GM19238 (cell line): Measurements from ENCODE around the gene GOLGA6L2.
"Not testable (repeated sequence)": the region's sequence is repeated elsewhere in the genome, so short reads cannot be mapped to it uniquely, and the experiment has no call there.

Experiments
- DNase-seq: peaks from one replicate; pipeline ENCODE4 v3.0.0; 2011; ENCODE audit warnings: low spot score; ENCODE audit not compliant: insufficient read length

GOLGA6L2 gene

GRCh38 chr15:23447107-23447500 is at the start of gene GOLGA6L2:
GOLGA6L2 (minus strand) TSS chr15:23447243; CDS start chr15:23447181, 62 bp downstream.
- no peak for DNase-seq

GRCh38 chr15:23484870-23485269 is 37.8 kb upstream of the GOLGA6L2 start:
- DNase-seq, result no peak

- DNase-seq, result no peak
Measured at GRCh38 chr15:23483821-23484299, 36.8 kb upstream of the GOLGA6L2 start.

DNA sequence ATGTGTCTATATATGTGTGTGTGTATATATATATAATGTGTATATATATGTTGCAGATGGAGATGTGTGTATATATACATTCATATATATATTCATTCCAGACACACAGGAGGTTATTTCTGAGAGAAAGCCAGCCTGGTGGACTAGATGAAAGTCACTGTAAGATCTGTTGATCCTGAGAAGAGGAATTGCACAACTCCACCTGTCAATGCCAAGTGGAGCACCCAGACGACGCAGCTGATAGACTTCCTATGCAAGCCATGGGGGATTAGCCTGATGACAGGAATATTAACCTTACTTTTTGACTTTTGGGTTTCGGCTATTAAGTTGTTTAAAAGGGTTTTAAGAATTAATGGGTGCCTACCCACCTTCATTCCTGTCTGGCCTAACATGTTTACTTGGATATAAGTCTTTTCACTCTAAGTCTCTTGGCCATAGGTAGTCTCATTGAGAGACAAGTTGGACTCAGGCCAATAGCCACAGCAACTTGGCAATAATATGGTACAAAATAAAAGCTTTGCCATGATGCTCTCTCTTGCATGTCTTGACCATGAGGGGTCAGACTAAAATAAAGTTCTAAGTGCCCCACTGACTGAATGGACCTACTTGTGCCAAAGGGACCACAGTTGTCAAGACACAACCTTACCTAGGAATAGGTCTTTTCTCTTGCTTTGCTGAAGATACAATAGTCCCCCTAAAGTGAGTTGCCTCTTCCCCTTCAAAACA is 35.9 kb upstream of the GOLGA6L2 start:
- no peak for DNase-seq

GRCh38 chr15:23482228-23482627 is 35.2 kb upstream of the GOLGA6L2 start:
- no peak for DNase-seq

DNA sequence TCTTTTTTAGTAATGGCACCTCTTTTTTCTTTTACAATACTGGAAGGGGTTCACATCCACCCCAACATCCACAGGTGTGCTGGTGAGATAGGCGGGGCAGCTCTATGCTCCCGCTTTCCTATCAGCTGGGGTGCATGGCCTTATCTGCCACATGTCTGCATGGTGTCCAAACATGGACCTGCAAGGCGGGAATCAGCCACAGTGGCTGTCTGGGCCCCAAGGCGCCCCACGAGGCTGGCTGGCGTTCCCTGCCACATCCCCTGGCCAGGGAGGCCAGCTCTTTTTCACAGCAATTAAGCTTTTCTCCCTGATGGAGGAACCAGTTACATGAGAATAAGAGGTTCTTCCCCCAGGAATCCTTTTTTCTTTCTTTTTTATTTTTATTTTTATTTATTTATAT is 30.9 kb upstream of the GOLGA6L2 start:
- DNase-seq, result no peak

DNA sequence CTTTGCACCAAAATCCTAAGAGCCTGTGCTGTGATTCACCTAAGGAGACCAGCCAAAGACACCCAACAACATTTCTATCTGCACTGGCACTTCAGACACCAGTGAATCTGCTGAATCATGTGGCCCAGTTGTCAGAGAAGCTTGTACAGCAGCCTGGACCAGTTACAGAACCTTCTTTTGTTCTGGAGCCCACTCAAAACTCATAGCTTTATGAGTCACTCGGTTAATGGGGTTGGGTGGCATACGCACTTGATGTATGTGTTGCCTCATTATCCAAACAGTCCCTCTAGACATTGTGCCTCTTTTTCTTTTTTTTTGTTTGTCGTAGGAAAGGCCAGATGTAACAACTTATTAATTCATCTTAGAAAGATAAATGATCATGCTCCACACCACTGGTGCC is 25.6 kb upstream of the GOLGA6L2 start:
- DNase-seq, result no peak

DNA sequence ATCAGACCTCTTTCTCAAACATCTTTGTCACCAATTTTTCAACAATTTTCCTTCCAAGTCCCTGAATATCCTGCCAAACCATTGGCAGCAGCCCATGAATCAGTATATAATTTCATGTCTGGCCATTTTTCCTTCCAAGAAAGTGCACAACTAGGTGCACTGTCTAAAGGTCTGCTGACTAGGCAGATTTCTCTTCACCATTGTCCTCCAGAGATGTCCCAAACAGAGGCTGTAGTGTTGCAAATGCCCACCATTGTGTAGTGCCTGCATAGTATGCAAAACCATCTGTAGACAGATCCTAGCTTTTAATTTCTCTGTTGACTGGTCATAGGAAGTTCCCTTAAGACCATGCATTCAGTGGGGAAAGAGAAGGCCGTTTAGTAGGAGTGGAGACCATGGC is 25.0 kb upstream of the GOLGA6L2 start:
- no peak for DNase-seq

GRCh38 chr15:23467110-23467600 is 20.1 kb upstream of the GOLGA6L2 start:
- no peak for DNase-seq

GRCh38 chr15:23457890-23458289 is 10.8 kb upstream of the GOLGA6L2 start:
- DNase-seq, result no peak

- DNase-seq, result no peak
Measured at GRCh38 chr15:23446215-23447106, 582 bp downstream of the GOLGA6L2 start.

DNA sequence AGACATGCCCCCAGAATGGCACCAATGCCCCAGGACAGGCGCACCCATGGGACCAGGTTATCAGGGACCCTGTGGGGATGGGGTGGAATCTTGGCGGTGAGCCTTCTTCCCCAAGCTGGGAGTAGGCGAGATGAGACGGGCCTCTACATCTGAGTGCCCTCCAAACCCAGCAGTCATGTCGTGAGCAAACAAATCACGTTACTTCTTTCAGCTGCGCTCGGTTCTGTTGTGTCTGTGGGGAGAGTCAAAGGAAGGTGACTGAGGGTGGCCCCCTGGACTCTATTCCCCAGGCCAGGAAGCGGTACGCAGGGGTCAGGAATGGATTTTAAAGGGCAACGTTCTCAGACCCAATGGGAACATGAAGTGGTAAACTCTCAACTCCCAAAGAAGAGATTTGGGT is 2.8 kb downstream of the GOLGA6L2 start:
- DNase-seq, result no peak

DNA sequence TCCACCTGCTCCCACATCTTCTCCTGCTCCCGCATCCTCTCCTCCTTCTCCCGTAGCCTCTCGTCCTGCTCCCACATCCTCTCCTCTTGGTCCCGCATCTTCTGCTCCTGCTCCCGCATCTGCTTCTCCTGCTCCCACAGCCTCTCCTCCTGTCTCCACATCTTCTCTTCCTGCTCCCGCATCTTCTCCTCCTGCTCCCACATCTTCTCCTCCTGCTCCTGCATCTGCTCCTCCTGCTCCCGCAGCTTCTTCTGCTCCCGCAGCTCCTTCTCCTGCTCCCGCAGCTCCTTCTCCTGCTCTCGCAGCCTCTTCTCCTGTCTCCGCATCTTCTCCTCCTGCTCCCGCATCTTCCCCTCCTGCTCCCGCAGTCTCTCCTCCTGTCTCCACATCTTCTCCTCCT is 5.8 kb downstream of the GOLGA6L2 start:
- no peak for DNase-seq

DNA sequence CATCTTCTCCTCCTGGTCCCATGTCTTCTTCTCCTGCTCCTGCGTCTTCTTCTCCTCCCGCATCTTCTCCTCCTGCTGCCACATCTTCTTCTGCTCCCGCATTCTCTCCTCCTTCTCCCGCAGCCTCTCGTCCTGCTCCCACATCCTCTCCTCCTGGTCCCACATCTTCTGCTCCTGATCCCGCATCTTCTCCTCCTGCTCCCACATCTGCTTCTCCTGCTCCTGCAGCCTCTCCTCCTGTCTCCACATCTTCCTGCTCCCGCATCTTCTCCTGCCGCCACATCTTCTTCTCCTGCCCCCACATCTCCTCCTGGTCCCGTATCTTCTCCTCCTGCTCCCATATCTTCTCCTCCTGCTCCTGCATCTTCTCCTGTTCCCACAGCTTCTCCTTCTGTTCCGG is 6.4 kb downstream of the GOLGA6L2 start:
- no peak for DNase-seq

- DNase-seq, result no peak
Measured at GRCh38 chr15:23439513-23439912, 7.5 kb downstream of the GOLGA6L2 start.

GRCh38 chr15:23438816-23439466 is 8.1 kb downstream of the GOLGA6L2 start:
- no peak for DNase-seq

- DNase-seq, result no peak
Measured at GRCh38 chr15:23437673-23438072, 9.4 kb downstream of the GOLGA6L2 start.

DNA sequence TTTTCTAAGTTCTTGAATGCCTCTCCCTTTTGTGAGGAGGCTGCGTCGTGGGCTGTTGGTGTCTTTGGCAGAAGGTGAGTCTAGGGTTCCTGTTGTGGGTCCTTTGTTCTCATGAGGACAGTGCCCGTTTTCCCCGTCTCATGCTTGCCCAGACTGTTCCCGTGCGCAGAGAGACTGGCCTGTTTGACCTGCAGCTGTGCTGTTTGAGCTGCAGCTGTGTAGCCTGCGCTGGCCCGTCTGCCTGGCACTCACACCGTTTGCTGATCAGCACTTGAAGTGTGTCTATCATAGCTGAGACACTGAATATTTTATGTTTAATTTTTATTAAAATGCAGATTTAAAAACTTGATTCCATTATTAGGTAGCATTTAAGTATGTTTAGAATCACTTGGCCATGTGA is 9.9 kb downstream of the GOLGA6L2 start:
- DNase-seq, result no peak

GRCh38 chr15:23436421-23436820 is 10.6 kb downstream of the GOLGA6L2 start:
- DNase-seq, result no peak

- not testable (repeated sequence) for DNase-seq
Measured at GRCh38 chr15:23434699-23435098, 12.3 kb downstream of the GOLGA6L2 start.

DNA sequence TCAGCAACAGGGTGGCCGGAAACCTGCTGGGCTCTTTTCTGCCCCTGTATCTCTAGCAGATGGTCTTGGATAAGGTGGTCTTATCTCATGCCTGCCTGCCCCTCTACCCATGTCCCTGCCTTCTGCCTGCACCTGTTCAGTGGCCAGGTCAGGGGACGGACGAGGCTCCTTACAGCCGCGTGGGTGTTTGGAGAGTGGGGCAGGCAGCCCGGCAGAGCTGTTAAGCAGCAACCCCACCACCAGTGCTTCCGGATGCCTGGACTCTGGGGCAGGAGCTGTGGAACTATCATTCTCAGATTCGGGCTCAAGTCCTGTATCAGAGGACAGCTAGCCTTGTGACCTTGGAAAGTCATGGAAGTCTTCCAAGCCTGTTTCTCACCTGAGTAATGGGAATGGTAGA is 21.7 kb downstream of the GOLGA6L2 start:
- not testable (repeated sequence) for DNase-seq
